ENCODE results near the gene PRRT1. TPM values are rescaled to one million over a fixed set of nuclear protein-coding genes. Genes with fewer than 3 reads are reported as not detected.

The PRRT1 gene
- total RNA-seq, 6 donors from 2014 or later: 0.69 to 6.3 (median 0.98) TPM; not detected in 1

DNA sequence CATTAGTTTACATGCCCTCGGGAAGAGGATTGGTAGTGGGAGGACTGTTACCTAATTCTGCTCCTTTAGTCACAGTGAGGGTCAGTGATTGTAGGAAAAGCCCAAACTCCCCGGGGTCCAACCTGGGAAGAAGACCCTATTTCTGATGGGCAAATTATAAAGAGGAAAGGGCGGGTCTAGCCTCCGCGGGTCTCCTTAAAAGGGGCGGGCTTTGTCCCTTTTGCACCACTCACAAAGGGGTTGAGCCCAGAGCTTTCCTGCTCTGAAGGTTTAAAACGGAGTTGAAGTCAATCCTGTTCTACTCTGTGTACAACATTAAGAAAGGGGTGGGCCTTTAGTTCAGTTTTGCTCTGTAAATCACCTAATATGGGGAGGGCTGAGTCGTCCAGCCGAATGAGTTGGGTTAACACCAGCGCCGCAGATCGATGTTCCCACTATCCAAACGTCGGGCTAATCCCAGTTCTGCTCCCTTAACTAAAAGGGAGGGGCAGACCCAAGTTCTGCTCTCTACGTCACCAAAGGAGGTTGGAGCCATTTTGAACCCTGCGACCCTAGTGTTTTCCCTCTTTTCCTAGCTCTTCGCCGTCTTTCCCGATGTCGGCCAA, 25.5 kb upstream of the PRRT1 start:
- peak; percentile 44 to 60 for ATAC-seq (ENCODE audit: low FRiP score in 2 of 2)
- Histone ChIP-seq H3K9me3 (no peaks in the 10 kb centered on the region), H3K27ac (peak overlapping the region; percentile 89 to 98 (median 96)), H3K4me3 (peak overlapping the region in 3 of 4 donors; percentile 61 to 81 (median 80)), H3K27me3 (no peaks in the 10 kb centered on the region), H3K4me1 (peaks cover 37 to 63% (median 51%) of the 10 kb centered on the region in 4 donors), H3K36me3 (peaks cover 7 to 26% (median 17%) of the 10 kb centered on the region in 4 donors)
- WGBS, 2 donors: 0 to 2% methylated on average over 20 of the region's 20 CpGs
- peak in 1 of 2 donors; percentile 47 for DNase-seq
- TF ChIP-seq, protein P1, sequence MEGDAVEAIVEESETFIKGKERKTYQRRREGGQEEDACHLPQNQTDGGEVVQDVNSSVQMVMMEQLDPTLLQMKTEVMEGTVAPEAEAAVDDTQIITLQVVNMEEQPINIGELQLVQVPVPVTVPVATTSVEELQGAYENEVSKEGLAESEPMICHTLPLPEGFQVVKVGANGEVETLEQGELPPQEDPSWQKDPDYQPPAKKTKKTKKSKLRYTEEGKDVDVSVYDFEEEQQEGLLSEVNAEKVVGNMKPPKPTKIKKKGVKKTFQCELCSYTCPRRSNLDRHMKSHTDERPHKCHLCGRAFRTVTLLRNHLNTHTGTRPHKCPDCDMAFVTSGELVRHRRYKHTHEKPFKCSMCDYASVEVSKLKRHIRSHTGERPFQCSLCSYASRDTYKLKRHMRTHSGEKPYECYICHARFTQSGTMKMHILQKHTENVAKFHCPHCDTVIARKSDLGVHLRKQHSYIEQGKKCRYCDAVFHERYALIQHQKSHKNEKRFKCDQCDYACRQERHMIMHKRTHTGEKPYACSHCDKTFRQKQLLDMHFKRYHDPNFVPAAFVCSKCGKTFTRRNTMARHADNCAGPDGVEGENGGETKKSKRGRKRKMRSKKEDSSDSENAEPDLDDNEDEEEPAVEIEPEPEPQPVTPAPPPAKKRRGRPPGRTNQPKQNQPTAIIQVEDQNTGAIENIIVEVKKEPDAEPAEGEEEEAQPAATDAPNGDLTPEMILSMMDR (IDR thresholded peaks at IDR 0.05): no peak
- TF ChIP-seq EP300 (IDR thresholded peaks at IDR 0.05) (no peak), POLR2AphosphoS5 (IDR thresholded peaks at IDR 0.05) (no peak), POLR2A (IDR thresholded peaks at IDR 0.05) (peak in 3 of 4 donors; percentile 21 to 43 (median 24))

- 31 to 37% methylated on average over 5 of the region's 5 CpGs for WGBS, 2 donors
These were observed 24.9 kb upstream of the PRRT1 start for GRCh38 chr6:32176476-32177182.

DNA sequence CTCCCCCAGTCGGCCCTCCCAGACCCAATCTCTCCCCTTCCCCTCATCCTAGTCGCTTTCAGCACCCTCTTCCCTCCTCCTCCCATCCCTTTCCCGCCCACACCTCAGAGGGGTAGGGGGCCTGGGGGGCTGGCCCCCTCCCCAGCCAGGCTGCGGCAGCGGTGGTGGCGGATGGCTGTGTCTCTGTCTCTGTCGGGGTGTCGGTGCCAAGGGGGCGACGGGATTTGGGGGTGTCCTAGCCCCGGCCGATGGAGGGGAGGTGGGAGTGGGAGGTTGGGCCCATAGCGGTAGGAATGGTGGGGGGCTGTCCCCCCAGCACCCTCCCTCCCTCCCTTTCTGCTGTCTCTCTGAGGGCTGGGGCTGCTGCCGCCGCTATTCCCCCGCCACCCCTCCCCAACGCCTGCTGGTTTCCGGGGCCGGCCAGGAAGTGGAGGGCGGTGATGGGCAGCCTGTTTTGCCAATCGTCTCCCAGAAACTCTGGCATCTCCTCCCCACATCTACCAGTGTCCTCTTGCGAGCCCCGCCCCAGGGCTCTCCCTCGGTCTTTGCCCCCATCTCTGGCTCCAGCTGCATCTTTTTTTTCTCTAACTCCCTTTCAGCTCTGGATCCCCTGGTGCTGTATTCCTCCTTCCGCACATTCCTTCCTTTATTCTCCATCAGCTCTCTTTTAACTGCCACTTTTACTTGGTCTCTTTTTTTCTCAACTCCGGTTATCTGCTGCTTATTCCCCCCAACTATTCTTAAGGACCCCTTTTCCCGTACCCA, 24.2 kb upstream of the PRRT1 start, which contains the start of gene AGPAT1:
Gene AGPAT1, minus strand, starts transcription at position 374 of the 765 bp plus-strand sequence. CDS start 4,588 bp downstream, outside the sequence.
- Histone ChIP-seq H3K27me3 (no peaks in the 10 kb centered on the region), H3K4me1 (peaks cover 37 to 56% (median 45%) of the 10 kb centered on the region in 4 donors), H3K4me3 (peak within 1 kb of the TSS; percentile 80 to 87 (median 84)), H3K9me3 (no peaks in the 10 kb centered on the region), H3K27ac (peak within 1 kb of the TSS; percentile 89 to 98 (median 96)), H3K36me3 (peaks cover 3 to 18% (median 11%) of the 10 kb centered on the region in 4 donors)
- ATAC-seq (ENCODE audit: low FRiP score in 2 of 2) (peak; percentile 85 to 86), DNase-seq (peak; percentile 93 to 97)
- TF ChIP-seq POLR2AphosphoS5 (IDR thresholded peaks at IDR 0.05): peak; percentile 85 to 92
- TF ChIP-seq, protein P1 (IDR thresholded peaks at IDR 0.05): no peak
- TF ChIP-seq EP300 (IDR thresholded peaks at IDR 0.05): no peak
- TF ChIP-seq POLR2A (IDR thresholded peaks at IDR 0.05): peak in 2 of 4 donors; percentile 64 to 76
- WGBS, 2 donors: 1 to 2% methylated on average over 14 to 27 of the region's 27 CpGs

More at GRCh38 chr6:32176476-32177182, 24.9 kb upstream of the PRRT1 start:
- Histone ChIP-seq H3K27me3 (no peaks in the 10 kb centered on the region), H3K36me3 (peaks cover 7 to 20% (median 13%) of the 10 kb centered on the region in 4 donors), H3K4me1 (peaks cover 37 to 57% (median 46%) of the 10 kb centered on the region in 4 donors), H3K4me3 (peak overlapping the region in 3 of 4 donors; percentile 80 to 86 (median 81)), H3K27ac (peak overlapping the region; percentile 89 to 98 (median 96)), H3K9me3 (no peaks in the 10 kb centered on the region)
- ATAC-seq (ENCODE audit: low FRiP score in 2 of 2) (peak in 1 of 2 donors; percentile 0), DNase-seq (no peak)
- no peak for TF ChIP-seq EP300 (IDR thresholded peaks at IDR 0.05)
- TF ChIP-seq, protein P1 (IDR thresholded peaks at IDR 0.05): no peak
- no peak for TF ChIP-seq POLR2AphosphoS5 (IDR thresholded peaks at IDR 0.05)
- no peak for TF ChIP-seq POLR2A (IDR thresholded peaks at IDR 0.05)

DNA sequence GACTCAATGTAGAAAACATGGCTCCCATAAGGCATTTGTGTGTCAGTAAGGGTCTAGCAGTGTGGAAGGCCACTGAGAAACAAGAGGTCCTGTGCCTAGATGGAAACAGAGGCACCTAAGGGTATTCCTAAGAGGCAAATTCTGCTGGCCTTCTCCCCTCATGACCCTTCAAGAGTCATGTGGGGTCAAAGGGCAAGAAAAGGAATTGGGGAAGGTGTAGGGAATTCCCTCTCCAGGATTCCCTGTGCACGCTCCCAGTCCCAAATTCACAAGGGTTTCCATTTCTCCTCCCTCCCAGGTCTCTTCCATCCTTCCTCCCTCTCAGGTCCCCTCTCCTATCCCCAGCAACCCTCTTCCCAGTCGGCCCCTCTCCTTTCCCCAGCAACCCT, 23.6 kb upstream of the PRRT1 start:
- H3K4me3 ChIP-seq: peak overlapping the region; percentile 80 to 87 (median 84)
- ATAC-seq (ENCODE audit: low FRiP score in 2 of 2) (no peak), DNase-seq (no peak)
- H3K4me1 ChIP-seq: peaks cover 37 to 53% (median 44%) of the 10 kb centered on the region in 4 donors
- H3K27me3 ChIP-seq: no peaks in the 10 kb centered on the region
- H3K27ac ChIP-seq: peak overlapping the region; percentile 89 to 98 (median 96)
- 8 to 20% methylated on average over 2 of the region's 2 CpGs for WGBS, 2 donors
- TF ChIP-seq POLR2A (IDR thresholded peaks at IDR 0.05) (no peak), EP300 (IDR thresholded peaks at IDR 0.05) (no peak), POLR2AphosphoS5 (IDR thresholded peaks at IDR 0.05) (no peak)
- TF ChIP-seq, protein P1 (IDR thresholded peaks at IDR 0.05): no peak
- no peaks in the 10 kb centered on the region for H3K9me3 ChIP-seq
- H3K36me3 ChIP-seq: peaks cover 0 to 19% (median 11%) of the 10 kb centered on the region in 4 donors

Data from upper lobe of left lung (tissue), 6 donors.